ENCODE data around the gene GRPEL1. TPM values are rescaled to one million over a fixed set of nuclear protein-coding genes. Genes with fewer than 3 reads are reported as not detected.

Gene GRPEL1
- 10 to 100 TPM; 34.8 to 35.4 TPM for total RNA-seq

DNA sequence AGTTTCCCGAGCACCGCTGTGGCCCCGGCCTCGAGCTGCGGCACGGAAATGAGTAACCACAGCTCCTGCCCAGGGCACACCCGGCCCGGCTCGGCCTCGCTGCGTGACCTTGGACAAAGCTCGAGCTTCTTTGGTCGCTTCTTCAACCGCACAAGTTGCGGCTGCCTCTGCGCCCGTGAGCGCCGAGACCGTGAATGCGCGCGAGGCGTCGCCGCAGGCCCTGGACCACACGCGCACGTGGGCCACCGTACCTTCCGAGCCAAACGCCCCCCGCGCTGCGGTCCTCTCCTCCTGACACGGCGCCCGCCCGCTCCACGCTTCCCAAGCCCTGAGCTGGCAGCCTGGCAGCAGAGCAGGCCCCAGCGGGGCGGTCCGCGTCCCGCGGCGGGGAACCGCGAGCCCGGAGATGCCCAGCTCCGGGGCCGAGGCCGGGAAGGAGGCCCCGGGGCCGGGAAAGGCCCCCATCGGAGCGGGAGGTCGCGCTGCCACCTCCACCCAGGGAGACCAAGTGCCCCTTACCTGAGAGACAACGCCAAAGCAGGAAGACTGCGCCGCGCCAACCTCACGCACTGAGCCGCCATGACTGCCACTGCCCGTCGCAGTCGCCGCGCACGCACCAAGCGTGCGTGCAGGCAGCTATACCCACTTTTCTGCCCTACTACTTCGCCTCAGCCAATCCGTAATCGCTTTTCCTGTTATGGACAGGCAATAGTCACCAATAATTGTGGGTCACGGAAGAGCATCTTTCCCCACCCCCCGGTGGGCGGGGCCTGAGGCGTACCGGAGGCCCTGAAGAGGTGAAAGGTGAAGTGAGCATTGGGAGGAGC, at the start of gene GRPEL1:
Gene GRPEL1, minus strand, starts transcription at position 613 of the 827 bp plus-strand sequence. Its CDS starts 32 bp downstream, at position 581.
- H3K4me1 Mint-ChIP-seq = peaks cover 49% of the 10 kb centered on the region
- ChIA-PET CTCF (interaction anchor here (0.5 to 13.8 kb wide), 12 partner anchors 12 to 777 kb away, joined by 3 to 128 read pairs (median 4); partner anchors contain the start of gene TADA2B), POLR2A (interaction anchor here (0.9 to 1.4 kb wide), 3 partner anchors 25 to 158 kb away, joined by 3 to 14 read pairs (median 5); partner anchors contain the start of genes TADA2B and TBC1D14)
- H3K36me3 Mint-ChIP-seq (ENCODE audit: low read depth) = peaks cover 21% of the 10 kb centered on the region
- peak within 1 kb of the TSS; percentile 92 for H3K4me3 Mint-ChIP-seq
- peak within 1 kb of the TSS; percentile 94 for H3K27ac Mint-ChIP-seq
- peak; percentile 100 for DNase-seq
- no peaks in the 10 kb centered on the region for H3K9me3 Mint-ChIP-seq
- peaks cover 9% of the 10 kb centered on the region for H3K27me3 Mint-ChIP-seq

DNA sequence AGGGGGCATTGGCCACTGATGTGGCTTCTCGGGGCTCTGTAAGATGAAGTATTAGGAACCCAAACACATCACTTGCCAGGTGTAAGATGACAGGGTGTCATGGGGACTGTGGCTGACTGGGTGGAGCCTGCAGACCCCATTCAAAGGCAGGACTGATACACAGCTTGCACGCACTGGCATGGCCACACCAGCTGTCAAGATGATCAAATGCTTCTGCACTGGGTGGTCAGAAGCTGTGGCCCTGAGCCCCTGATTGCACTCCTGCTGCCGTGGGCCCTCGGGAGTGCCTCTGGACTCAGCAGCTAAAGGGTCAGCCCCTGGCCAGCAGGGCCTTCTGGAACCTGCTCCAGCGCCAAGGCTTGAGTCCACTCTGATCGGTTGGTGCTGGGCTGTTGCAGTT, 48.8 kb upstream of the GRPEL1 start:
- no peaks in the 10 kb centered on the region for H3K27me3 Mint-ChIP-seq
- no peak for DNase-seq
- ChIA-PET CTCF (no interaction called here), POLR2A (no interaction called here)
- no peaks in the 10 kb centered on the region for H3K4me1 Mint-ChIP-seq
- H3K4me3 Mint-ChIP-seq = no peak overlapping the region
- H3K27ac Mint-ChIP-seq = no peak overlapping the region
- peaks cover 2% of the 10 kb centered on the region for H3K9me3 Mint-ChIP-seq
- no peaks in the 10 kb centered on the region for H3K36me3 Mint-ChIP-seq (ENCODE audit: low read depth)

DNA sequence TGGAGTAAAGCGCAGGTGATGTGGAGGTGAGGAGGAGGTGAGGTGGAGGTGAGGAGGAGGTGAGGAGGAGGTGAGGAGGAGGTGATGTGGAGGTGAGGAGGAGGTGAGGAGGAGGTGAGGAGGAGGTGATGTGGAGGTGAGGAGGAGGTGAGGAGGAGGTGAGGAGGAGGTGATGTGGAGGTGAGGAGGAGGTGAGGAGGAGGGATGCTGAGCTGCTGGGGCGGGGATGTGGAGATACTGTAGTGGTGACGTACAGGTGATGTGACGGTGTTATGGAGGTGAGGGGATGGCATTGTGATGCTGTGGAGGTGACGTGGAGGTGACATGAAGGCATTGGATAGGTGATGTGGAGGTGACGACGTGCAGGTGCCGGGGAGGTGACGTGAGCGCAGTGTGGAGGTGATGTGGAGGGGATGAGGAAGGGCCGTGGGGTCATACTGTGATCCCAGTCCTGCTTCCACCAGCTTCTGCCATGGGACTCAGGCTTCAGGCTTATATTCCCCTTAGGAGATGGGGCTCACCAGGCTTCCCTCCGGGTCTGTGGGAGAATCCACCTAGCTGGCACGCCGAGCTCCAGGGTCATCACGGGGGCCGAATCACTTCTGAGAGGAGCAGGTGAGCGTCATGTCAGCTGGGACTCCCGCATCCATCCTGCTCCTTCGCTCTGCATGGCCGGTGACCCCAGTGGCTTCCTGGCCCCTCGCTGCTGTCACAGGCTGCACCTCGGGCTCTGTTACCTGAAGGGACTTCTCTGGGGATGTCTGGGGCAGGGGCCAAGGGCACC, 47.9 kb upstream of the GRPEL1 start:
- no peaks in the 10 kb centered on the region for H3K4me1 Mint-ChIP-seq
- no peak overlapping the region for H3K27ac Mint-ChIP-seq
- peaks cover 2% of the 10 kb centered on the region for H3K9me3 Mint-ChIP-seq
- CTCF ChIA-PET = no interaction called here
- POLR2A ChIA-PET = no interaction called here
- no peak for DNase-seq
- no peak overlapping the region for H3K4me3 Mint-ChIP-seq
- H3K27me3 Mint-ChIP-seq = no peaks in the 10 kb centered on the region
- H3K36me3 Mint-ChIP-seq (ENCODE audit: low read depth) = no peaks in the 10 kb centered on the region

DNA sequence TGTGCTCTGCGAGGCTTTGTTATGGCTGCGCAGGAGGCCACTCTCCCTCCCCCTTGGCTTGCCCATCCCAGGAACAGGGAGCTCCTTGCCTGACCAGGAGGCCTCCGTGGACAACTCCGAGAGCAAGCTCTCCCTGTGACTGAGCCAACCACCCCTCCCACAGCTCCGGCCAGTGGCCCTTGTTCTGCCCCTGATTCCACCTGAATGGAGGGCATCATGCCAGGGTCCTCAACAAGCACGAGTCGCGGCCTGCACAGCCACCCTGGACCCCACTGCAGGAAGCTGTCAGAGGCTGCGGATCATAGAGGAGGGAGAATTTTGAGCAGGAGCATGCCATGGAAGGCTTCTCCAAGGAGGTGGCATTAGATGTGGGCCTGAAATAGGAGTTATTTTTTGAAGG, 44.8 kb upstream of the GRPEL1 start:
- no peaks in the 10 kb centered on the region for H3K9me3 Mint-ChIP-seq
- H3K4me3 Mint-ChIP-seq = no peak overlapping the region
- H3K4me1 Mint-ChIP-seq = no peaks in the 10 kb centered on the region
- ChIA-PET CTCF (interaction anchor here (0.8 to 3.0 kb wide), 2 partner anchors 11 to 63 kb away, joined by 4 to 7 read pairs; no protein-coding TSS in a partner anchor), POLR2A (no interaction called here)
- DNase-seq = no peak
- no peak overlapping the region for H3K27ac Mint-ChIP-seq
- no peaks in the 10 kb centered on the region for H3K36me3 Mint-ChIP-seq (ENCODE audit: low read depth)
- no peaks in the 10 kb centered on the region for H3K27me3 Mint-ChIP-seq

DNA sequence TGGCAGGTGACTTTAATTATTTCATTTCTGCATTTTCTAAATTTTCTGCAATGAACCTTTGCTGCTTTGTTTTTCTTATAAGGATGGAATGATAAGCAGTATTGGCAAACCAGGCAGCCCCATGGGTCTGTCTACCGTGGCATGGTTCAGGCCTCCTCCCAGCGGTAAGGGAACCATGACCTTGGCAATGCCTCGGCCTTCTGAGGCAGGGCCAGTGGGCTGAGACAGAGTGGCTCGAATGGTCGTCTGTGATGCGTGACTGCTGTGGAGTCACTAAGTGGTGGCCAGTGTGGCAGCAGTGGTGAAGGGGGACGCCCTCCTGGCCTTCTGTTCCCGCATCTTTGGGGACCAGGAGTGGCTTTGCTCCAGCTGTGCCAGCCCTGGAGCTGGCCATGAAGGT, 43.6 kb upstream of the GRPEL1 start:
- DNase-seq = no peak
- no peak overlapping the region for H3K4me3 Mint-ChIP-seq
- H3K27ac Mint-ChIP-seq = no peak overlapping the region
- ChIA-PET POLR2A (no interaction called here), CTCF (interaction anchor here (3.0 kb wide), 1 partner anchor 9 kb away, joined by 7 read pairs; no protein-coding TSS in a partner anchor)
- no peaks in the 10 kb centered on the region for H3K4me1 Mint-ChIP-seq
- no peaks in the 10 kb centered on the region for H3K36me3 Mint-ChIP-seq (ENCODE audit: low read depth)
- no peaks in the 10 kb centered on the region for H3K9me3 Mint-ChIP-seq
- no peaks in the 10 kb centered on the region for H3K27me3 Mint-ChIP-seq

DNA sequence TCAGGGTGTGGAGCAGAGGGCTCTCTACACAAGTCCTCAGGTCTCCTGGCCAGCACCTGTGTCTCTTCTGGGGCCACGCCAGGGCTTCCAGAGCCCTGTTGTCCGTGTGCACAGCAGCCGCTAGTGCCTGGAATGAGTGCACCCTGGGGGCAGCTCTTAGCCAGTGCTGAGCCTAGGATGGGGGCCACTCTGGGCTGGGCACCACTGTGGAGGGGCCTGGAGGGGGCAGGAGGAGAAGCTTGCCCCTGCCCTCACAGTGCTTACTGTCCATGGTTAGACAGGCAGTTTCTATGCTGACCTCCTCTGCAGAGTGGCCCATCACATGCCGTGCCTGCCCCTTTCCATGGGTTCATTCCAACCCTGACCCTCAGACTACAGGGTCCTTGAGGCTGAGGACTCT, 42.7 kb upstream of the GRPEL1 start:
- no peaks in the 10 kb centered on the region for H3K4me1 Mint-ChIP-seq
- no peak for DNase-seq
- POLR2A ChIA-PET = no interaction called here
- H3K27me3 Mint-ChIP-seq = no peaks in the 10 kb centered on the region
- CTCF ChIA-PET = interaction anchor here (3.0 kb wide), 1 partner anchor 8 kb away, joined by 7 read pairs; no protein-coding TSS in a partner anchor
- no peaks in the 10 kb centered on the region for H3K9me3 Mint-ChIP-seq
- H3K4me3 Mint-ChIP-seq = no peak overlapping the region
- H3K36me3 Mint-ChIP-seq (ENCODE audit: low read depth) = no peaks in the 10 kb centered on the region
- H3K27ac Mint-ChIP-seq = no peak overlapping the region

DNA sequence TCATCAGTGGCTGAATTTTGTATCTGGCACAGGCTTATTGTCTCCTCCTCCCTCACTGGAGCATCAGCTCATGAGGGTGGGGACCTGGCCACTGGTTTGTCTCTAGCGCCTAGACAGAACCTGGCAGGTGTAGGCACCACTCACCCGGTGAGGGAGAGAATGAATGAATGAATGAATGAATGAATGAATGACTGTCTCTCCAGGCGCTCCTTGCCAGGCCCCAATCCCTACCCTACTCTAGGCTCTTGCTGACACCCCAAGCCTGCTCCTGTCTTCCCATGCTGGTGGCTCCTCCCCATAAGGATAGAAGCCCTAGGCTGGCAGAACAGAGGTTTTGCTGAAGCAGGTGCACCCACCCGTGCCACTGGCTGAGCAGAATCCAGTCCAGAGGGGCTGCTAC, 41.3 kb upstream of the GRPEL1 start:
- no peak overlapping the region for H3K4me3 Mint-ChIP-seq
- no peak overlapping the region for H3K27ac Mint-ChIP-seq
- ChIA-PET CTCF (no interaction called here), POLR2A (no interaction called here)
- H3K9me3 Mint-ChIP-seq = no peaks in the 10 kb centered on the region
- peaks cover 5% of the 10 kb centered on the region for H3K27me3 Mint-ChIP-seq
- H3K36me3 Mint-ChIP-seq (ENCODE audit: low read depth) = no peaks in the 10 kb centered on the region
- no peak for DNase-seq
- H3K4me1 Mint-ChIP-seq = no peaks in the 10 kb centered on the region

DNA sequence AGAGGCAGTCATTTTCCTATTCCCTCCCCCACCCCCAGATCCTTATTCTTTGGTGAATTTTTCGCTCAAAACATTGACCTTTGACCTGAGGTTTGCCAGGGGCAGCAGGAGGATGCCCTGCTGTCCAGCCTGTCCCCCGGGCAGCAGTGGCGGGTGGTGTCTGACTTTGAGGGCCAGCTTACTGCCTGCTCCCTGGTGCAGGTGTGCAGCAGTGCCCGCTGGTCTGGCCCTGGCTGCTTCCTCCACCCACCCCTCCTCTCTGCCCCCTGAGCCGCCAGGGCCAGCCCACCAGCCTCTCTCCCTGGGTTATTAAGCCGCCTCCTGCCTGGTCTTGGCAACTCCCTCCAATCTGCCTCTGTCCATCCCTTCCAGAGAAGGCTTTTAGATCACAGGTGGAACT, 40.8 kb upstream of the GRPEL1 start:
- CTCF ChIA-PET = no interaction called here

DNA sequence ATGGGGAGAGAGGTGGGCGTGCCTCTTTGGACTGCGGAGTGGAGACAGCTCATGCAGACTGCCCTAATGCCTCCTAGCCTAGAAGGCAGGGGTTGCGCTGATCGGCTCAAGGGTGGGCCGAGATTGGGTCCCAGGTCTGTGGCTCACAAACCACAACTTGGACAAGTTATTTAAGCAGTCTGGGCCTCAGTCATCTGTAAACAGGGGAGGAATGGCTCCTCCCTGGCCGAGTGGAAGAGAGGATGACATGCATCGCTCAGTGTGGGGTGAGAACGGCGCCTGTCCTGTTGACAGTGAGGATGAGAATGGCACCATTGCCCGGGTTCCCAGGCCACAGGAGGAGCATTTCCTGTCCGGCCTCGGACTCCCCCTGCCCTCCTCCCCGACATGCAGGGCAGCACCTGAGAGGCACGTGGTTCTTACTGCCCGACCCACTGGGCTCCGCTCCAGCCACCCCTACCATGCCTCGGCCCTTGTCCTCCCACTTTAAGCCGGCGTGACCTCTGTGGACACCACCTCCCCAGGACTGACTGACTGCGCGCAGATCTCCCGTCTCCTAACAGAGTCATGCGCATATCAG, 40.3 kb upstream of the GRPEL1 start:
- H3K36me3 Mint-ChIP-seq (ENCODE audit: low read depth) = no peaks in the 10 kb centered on the region
- no peak overlapping the region for H3K27ac Mint-ChIP-seq
- CTCF ChIA-PET = no interaction called here
- H3K9me3 Mint-ChIP-seq = no peaks in the 10 kb centered on the region
- H3K4me1 Mint-ChIP-seq = peaks cover 4% of the 10 kb centered on the region
- POLR2A ChIA-PET = no interaction called here
- peaks cover 7% of the 10 kb centered on the region for H3K27me3 Mint-ChIP-seq
- no peak overlapping the region for H3K4me3 Mint-ChIP-seq
- DNase-seq = no peak

More for the DNA sequence above, 40.8 kb upstream of the GRPEL1 start:
- Mint-ChIP-seq H3K9me3 (no peaks in the 10 kb centered on the region), H3K36me3 (ENCODE audit: low read depth) (no peaks in the 10 kb centered on the region), H3K4me1 (no peaks in the 10 kb centered on the region), H3K27ac (no peak overlapping the region), H3K27me3 (peaks cover 7% of the 10 kb centered on the region), H3K4me3 (no peak overlapping the region)
- POLR2A ChIA-PET = no interaction called here
- no peak for DNase-seq

DNA sequence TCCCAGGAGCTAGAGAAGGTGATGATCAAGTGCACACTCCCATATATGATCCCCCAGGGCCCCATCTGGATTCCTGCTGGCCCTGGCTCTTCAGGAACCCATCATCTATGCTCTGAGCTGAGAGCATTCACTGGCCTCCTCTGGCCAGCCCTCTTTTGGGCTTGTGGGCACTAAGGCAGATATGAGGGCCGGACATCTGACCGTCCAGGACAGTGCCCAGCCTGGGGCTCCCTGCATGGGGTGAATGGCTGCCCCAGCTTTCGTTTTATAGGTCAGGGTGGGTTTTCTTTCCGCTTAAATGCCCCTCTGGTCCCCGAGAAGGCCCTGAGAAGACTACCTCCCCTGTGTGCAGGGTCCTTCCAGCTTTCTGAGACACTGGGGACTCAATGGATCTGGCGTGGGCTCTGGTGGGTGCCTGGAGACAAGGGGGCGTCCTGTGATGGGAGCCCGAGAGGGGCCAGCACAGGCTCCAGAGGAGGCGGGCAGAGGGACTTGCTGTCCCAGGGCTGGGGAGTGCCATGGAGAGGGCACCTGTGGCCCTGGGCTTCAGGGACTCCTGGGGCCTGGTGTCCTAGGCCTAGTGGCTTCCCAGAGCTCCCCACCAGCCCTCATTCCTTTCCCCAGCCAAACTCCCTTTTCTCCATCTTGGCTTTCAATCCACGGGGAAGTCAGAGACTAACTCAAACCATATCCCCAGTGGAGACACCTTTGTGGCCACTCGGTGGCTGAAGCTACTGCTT, 39.5 kb upstream of the GRPEL1 start:
- ChIA-PET CTCF (no interaction called here), POLR2A (no interaction called here)
- no peaks in the 10 kb centered on the region for H3K36me3 Mint-ChIP-seq (ENCODE audit: low read depth)
- H3K27ac Mint-ChIP-seq = no peak overlapping the region
- no peak for DNase-seq
- peaks cover 7% of the 10 kb centered on the region for H3K27me3 Mint-ChIP-seq
- no peak overlapping the region for H3K4me3 Mint-ChIP-seq
- peaks cover 9% of the 10 kb centered on the region for H3K4me1 Mint-ChIP-seq
- H3K9me3 Mint-ChIP-seq = no peaks in the 10 kb centered on the region

DNA sequence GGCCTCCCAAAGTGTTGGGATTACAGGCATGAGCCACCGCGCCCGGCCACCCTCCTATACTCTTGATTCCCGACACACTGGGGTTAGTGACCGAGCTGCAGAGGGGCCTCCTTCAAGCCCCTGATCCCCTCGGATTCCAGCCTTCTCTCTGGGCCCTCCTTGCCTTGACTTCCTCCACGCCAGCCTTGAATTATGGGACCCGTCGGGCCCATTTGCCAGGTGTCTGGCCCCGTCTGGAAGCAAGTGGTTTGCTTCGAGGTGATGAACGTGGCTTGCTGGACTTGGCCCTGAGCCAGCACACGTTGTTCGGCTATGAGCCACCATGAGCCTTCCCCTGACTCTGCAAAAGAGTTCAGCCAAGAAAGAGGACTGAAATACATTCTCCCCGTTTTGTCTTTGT, 37.4 kb upstream of the GRPEL1 start:
- Mint-ChIP-seq H3K4me3 (no peak overlapping the region), H3K4me1 (peaks cover 16% of the 10 kb centered on the region), H3K27me3 (peaks cover 7% of the 10 kb centered on the region), H3K9me3 (no peaks in the 10 kb centered on the region), H3K36me3 (ENCODE audit: low read depth) (no peaks in the 10 kb centered on the region), H3K27ac (no peak overlapping the region)
- CTCF ChIA-PET = no interaction called here
- no peak for DNase-seq
- POLR2A ChIA-PET = no interaction called here

DNA sequence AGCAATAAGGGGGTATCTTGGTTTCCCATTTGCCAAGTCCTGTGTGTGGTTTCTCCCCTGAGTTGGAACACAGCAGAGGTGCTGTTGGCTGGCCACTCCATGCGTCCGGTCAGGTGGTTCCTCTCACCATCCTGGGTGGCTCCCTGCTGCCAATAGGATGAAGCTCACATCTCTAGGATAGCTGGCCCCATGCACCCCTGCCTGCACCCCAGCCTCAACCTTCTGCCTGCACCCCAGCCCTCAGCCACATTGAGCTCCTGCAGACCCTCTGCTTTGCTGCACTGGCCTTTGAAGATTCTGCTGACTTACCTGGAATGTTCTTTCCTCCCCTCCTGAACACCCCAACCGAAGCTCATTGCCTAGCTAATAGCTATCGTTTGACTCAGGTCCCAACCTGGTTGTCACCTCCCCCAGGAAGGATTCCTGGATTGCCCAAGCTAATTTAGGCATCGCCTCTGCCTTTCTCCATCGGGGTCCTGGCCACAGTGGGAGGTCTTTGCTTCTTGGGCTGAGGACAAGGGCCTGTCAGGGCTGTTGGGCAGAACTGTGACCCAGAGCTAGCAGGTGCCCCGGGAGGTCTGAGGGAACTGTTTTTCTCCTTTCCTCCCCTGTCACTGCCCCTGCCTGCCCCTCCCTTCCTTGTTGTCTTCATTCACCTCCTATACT, 36.6 kb upstream of the GRPEL1 start:
- Mint-ChIP-seq H3K9me3 (no peaks in the 10 kb centered on the region), H3K36me3 (ENCODE audit: low read depth) (no peaks in the 10 kb centered on the region), H3K4me1 (peaks cover 16% of the 10 kb centered on the region), H3K4me3 (no peak overlapping the region), H3K27me3 (peaks cover 7% of the 10 kb centered on the region), H3K27ac (no peak overlapping the region)
- ChIA-PET CTCF (interaction anchor here (1.5 to 1.6 kb wide), 2 partner anchors 21 to 22 kb away, joined by 4 read pairs; no protein-coding TSS in a partner anchor), POLR2A (interaction anchor here (0.7 kb wide), 1 partner anchor 479 kb away, joined by 9 read pairs; no protein-coding TSS in a partner anchor)
- DNase-seq = no peak

All from activated CD4-positive, alpha-beta T cell treated with anti-CD3 and anti-CD28 coated beads, Interleukin-2, amount 10 ng/mL, durations not matched to agents 7 days and 5 days (primary cell).